ENCODE results near the gene WDR81.
"Not testable (repeated sequence)": the region's sequence is repeated elsewhere in the genome, so short reads cannot be mapped to it uniquely, and the experiment has no call there.

The WDR81 gene

DNA sequence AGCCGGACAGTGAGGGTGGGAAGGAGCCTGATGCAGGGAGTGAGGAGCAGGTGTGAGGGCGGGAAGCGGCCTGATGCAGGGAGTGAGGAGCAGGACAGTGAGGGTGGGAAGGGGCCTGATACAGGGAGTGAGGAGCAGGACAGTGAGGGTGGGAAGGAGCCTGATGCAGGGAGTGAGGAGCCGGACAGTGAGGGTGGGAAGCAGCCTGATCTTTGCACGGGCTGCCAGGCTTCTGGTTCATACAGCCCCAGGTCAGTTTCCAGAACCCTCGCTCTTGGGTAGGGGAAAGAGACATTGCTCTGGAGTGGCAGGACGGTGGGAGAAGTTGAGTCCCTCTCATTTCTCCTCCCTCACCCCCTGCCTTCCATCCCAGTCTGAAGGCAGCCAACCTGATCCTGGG is 17.4 kb downstream of the WDR81 start:
- H3K4me1 Mint-ChIP-seq; H3K27ac Mint-ChIP-seq (ENCODE audit: low read depth); ATAC-seq (replicated peaks; ENCODE audit: extremely low read depth, poor library complexity, severe bottlenecking); H3K4me3 Mint-ChIP-seq; H3K36me3 Mint-ChIP-seq (ENCODE audit: insufficient read depth); H3K9me3 Mint-ChIP-seq; DNase-seq (ENCODE audit: low spot score in 2 of 2); H3K27me3 Mint-ChIP-seq: not testable (repeated sequence)

DNA sequence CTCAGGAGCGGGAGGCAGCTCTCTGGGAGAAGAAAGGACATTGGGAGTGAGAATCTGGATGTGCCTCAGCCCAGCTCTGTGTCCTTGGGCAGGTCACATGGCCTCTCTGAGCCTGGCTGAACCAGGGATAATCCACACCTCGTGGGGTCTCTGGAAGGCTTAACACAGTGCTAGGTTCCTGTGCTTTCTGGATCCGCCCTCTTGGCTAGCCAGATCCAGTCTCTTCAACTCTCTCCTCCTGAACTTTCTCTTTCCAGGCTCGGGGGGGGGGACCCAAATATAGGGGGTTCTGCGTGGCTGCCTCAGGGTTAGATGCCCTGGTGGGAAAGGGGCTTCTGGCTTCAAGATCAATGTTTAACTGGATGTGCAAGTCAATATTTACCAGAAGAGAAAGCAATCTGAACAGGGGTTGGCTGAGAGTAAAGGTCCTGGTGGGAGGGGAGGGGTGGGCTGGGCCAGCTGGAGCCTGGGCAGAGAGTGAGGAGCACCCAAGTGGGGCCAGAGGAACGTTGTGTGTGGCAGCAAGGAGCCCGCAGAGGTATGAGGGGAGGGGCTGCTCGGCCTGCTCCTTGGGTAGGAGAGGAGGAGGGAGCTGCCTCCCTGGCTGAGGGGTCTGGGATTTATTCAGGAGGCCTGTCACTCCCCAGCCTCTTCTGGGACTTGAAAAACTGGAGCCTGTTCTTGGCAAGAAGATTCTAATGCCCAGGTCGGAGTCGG is 18.0 kb downstream of the WDR81 start, which contains the start of gene SERPINF2:
TSS of gene SERPINF2 (plus strand) at position 501 of the 717 bp plus-strand sequence. CDS start 2,125 bp downstream, outside the sequence.
- DNase-seq (ENCODE audit: low spot score in 2 of 2): no peak
- peak within 1 kb of the TSS; percentile 41 for H3K27ac Mint-ChIP-seq (ENCODE audit: low read depth)
- no peak within 1 kb of the TSS for H3K4me3 Mint-ChIP-seq
- no peaks in the 10 kb centered on the region for H3K4me1 Mint-ChIP-seq
- ATAC-seq (replicated peaks; ENCODE audit: extremely low read depth, poor library complexity, severe bottlenecking): no peak
- no peaks in the 10 kb centered on the region for H3K9me3 Mint-ChIP-seq
- H3K27me3 Mint-ChIP-seq: no peaks in the 10 kb centered on the region
- peaks cover 2% of the 10 kb centered on the region for H3K36me3 Mint-ChIP-seq (ENCODE audit: insufficient read depth)

- no peak for DNase-seq (ENCODE audit: low spot score in 2 of 2)
- ATAC-seq (replicated peaks; ENCODE audit: extremely low read depth, poor library complexity, severe bottlenecking): no peak
- Mint-ChIP-seq H3K9me3 (no peaks in the 10 kb centered on the region), H3K4me1 (no peaks in the 10 kb centered on the region), H3K27me3 (no peaks in the 10 kb centered on the region), H3K36me3 (ENCODE audit: insufficient read depth) (peaks cover 2% of the 10 kb centered on the region), H3K27ac (ENCODE audit: low read depth) (no peak overlapping the region), H3K4me3 (no peak overlapping the region)
Observed at GRCh38 chr17:1743088-1743439, 18.6 kb downstream of the WDR81 start.

DNA sequence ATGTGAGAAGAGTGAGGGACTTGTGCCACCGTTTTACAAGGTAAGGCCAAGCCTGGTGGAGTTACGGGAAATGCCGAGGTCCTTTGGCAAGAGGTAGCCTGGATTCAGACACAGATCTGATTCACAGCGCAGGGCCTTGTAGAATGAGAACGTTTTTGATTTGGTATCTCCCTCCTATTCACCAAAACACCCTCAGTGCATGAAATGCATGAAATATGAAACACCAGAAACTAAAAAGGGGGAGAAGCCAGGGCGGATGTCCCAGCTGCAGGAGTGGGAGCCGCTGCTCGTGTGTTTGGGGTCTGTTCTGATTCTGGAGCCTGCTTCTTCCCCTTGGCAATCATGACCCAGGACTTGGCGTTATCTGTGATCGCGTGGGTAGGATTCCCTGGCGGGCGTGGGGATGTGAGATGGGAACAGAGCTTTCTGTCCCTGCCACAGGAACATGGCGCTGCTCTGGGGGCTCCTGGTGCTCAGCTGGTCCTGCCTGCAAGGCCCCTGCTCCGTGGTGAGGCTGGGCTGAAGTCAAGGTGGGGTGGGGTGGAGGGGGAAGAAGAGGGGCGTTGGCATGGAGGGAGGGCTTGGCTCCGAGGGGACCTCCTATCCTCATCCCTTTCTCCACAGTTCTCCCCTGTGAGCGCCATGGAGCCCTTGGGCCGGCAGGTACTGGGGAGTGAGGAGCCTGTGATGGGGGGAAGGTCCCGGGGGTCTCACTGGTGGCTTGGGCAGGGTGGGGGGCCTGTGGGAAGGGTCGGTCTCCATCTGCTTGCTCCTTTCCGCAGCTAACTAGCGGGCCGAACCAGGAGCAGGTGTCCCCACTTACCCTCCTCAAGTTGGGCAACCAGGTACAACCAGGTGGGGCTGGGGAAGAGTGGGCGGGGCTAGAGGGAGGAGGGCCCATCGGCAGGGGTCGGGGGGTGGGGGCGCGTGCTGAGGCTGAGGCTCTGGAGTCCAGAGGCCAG is 20.3 kb downstream of the WDR81 start:
- Mint-ChIP-seq H3K27me3 (no peaks in the 10 kb centered on the region), H3K4me1 (no peaks in the 10 kb centered on the region), H3K9me3 (no peaks in the 10 kb centered on the region), H3K4me3 (no peak overlapping the region), H3K27ac (ENCODE audit: low read depth) (no peak overlapping the region), H3K36me3 (ENCODE audit: insufficient read depth) (no peaks in the 10 kb centered on the region)
- DNase-seq (ENCODE audit: low spot score in 2 of 2): no peak
- no peak for ATAC-seq (replicated peaks; ENCODE audit: extremely low read depth, poor library complexity, severe bottlenecking)

DNA sequence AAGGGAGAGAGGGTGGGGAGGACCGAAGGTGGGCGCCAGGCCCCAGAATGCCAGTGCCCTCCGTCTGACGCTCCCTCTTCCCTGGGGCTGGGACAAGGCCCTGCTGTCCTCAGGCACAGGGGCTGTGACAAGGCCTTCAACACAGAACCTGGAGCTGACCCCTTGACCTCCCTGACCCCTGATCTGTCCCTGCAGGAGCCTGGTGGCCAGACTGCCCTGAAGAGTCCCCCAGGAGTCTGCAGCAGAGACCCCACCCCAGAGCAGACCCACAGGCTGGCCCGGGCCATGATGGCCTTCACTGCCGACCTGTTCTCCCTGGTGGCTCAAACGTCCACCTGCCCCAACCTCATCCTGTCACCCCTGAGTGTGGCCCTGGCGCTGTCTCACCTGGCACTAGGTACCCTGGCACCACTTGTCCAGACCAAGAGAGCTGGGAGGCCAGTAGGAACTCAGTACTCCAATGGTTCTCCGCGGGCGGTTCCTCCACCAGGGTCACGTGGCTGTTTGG is 21.1 kb downstream of the WDR81 start:
- Mint-ChIP-seq H3K36me3 (ENCODE audit: insufficient read depth) (no peaks in the 10 kb centered on the region), H3K27ac (ENCODE audit: low read depth) (no peak overlapping the region), H3K4me1 (no peaks in the 10 kb centered on the region), H3K27me3 (no peaks in the 10 kb centered on the region), H3K9me3 (no peaks in the 10 kb centered on the region), H3K4me3 (no peak overlapping the region)
- ATAC-seq (replicated peaks; ENCODE audit: extremely low read depth, poor library complexity, severe bottlenecking): no peak
- DNase-seq (ENCODE audit: low spot score in 2 of 2): no peak

- Mint-ChIP-seq H3K27me3 (no peaks in the 10 kb centered on the region), H3K4me3 (no peak overlapping the region), H3K36me3 (ENCODE audit: insufficient read depth) (no peaks in the 10 kb centered on the region), H3K27ac (ENCODE audit: low read depth) (no peak overlapping the region), H3K4me1 (no peaks in the 10 kb centered on the region), H3K9me3 (no peaks in the 10 kb centered on the region)
- ATAC-seq (replicated peaks; ENCODE audit: extremely low read depth, poor library complexity, severe bottlenecking) (no peak), DNase-seq (ENCODE audit: low spot score in 2 of 2) (no peak)
Observed at GRCh38 chr17:1746975-1747543, 22.6 kb downstream of the WDR81 start.

DNA sequence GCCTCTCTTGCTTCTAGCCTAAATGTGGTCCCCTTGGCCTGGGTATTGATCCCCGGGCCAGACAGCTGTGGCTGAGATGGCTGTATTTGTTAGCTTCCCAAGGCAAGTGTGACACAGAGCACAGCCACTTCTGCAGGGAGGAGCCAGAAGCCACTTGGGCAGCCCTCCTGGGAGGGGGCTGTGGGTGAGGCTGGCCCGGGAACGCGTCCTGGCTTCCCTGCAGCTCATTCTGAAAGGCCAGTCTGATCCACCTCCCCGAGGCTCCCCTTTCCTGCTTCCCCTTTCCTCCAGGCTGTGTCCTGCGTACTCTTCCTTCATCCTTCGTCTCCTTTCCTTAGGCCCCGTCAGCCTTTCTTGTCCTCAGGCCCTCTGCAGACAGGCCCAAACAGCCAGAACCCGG is 26.1 kb downstream of the WDR81 start:
- no peaks in the 10 kb centered on the region for H3K4me1 Mint-ChIP-seq
- H3K27me3 Mint-ChIP-seq: no peaks in the 10 kb centered on the region
- no peak for ATAC-seq (replicated peaks; ENCODE audit: extremely low read depth, poor library complexity, severe bottlenecking)
- no peak overlapping the region for H3K27ac Mint-ChIP-seq (ENCODE audit: low read depth)
- H3K9me3 Mint-ChIP-seq: no peaks in the 10 kb centered on the region
- no peak for DNase-seq (ENCODE audit: low spot score in 2 of 2)
- H3K4me3 Mint-ChIP-seq: no peak overlapping the region
- H3K36me3 Mint-ChIP-seq (ENCODE audit: insufficient read depth): no peaks in the 10 kb centered on the region

DNA sequence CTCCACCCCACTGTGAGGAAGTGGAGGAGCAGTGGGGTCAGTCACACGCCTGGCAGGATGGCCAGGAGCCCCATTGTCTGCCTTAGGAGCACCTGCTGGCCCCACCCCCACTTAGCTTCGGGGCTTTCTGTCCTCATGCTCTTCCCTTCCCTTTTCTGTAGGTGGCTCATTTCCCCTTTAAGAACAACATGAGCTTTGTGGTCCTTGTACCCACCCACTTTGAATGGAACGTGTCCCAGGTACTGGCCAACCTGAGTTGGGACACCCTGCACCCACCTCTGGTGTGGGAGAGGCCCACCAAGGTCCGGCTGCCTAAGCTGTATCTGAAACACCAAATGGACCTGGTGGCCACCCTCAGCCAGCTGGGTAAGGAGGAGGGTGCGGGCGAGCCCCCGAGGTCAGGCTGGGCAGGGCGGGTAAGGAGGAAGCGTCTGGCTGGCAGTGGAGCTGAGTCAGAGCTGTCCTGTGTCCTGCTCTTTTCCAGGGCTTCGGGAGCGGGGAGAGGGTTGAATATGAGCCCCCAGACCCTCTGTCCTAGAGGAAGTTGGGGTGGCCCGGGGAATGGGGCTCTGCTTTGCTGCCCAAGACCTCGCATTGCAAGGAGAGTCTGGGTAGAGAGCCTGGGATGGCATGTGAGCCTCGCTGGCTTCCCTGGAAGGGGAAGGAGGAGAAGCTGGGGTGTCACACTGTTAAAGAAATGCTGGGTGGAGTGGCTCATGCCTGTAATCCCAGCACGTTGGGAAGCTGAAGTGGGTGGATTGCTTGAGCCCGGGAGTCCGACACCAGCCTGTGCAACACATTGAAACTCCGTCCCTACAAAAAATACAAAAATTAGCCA is 28.1 kb downstream of the WDR81 start:
- DNase-seq (ENCODE audit: low spot score in 2 of 2) (no peak), ATAC-seq (replicated peaks; ENCODE audit: extremely low read depth, poor library complexity, severe bottlenecking) (no peak)
- no peaks in the 10 kb centered on the region for H3K27me3 Mint-ChIP-seq
- H3K9me3 Mint-ChIP-seq: no peaks in the 10 kb centered on the region
- H3K4me3 Mint-ChIP-seq: no peak overlapping the region
- H3K27ac Mint-ChIP-seq (ENCODE audit: low read depth): no peak overlapping the region
- no peaks in the 10 kb centered on the region for H3K4me1 Mint-ChIP-seq
- H3K36me3 Mint-ChIP-seq (ENCODE audit: insufficient read depth): no peaks in the 10 kb centered on the region

- H3K27ac Mint-ChIP-seq (ENCODE audit: low read depth): no peak overlapping the region
- no peak overlapping the region for H3K4me3 Mint-ChIP-seq
- no peaks in the 10 kb centered on the region for H3K27me3 Mint-ChIP-seq
- DNase-seq (ENCODE audit: low spot score in 2 of 2) (no peak), ATAC-seq (replicated peaks; ENCODE audit: extremely low read depth, poor library complexity, severe bottlenecking) (no peak)
- H3K36me3 Mint-ChIP-seq (ENCODE audit: insufficient read depth): peaks cover 2% of the 10 kb centered on the region
- no peaks in the 10 kb centered on the region for H3K4me1 Mint-ChIP-seq
- no peaks in the 10 kb centered on the region for H3K9me3 Mint-ChIP-seq
Observed at GRCh38 chr17:1753767-1754429, 29.4 kb downstream of the WDR81 start.

- H3K4me3 Mint-ChIP-seq: no peak overlapping the region
- no peaks in the 10 kb centered on the region for H3K9me3 Mint-ChIP-seq
- no peaks in the 10 kb centered on the region for H3K27me3 Mint-ChIP-seq
- no peaks in the 10 kb centered on the region for H3K4me1 Mint-ChIP-seq
- peak overlapping the region; percentile 79 for H3K27ac Mint-ChIP-seq (ENCODE audit: low read depth)
- H3K36me3 Mint-ChIP-seq (ENCODE audit: insufficient read depth): peaks cover 2% of the 10 kb centered on the region
- DNase-seq (ENCODE audit: low spot score in 2 of 2): no peak
- no peak for ATAC-seq (replicated peaks; ENCODE audit: extremely low read depth, poor library complexity, severe bottlenecking)
Observed at GRCh38 chr17:1754430-1755112, 30.1 kb downstream of the WDR81 start.

DNA sequence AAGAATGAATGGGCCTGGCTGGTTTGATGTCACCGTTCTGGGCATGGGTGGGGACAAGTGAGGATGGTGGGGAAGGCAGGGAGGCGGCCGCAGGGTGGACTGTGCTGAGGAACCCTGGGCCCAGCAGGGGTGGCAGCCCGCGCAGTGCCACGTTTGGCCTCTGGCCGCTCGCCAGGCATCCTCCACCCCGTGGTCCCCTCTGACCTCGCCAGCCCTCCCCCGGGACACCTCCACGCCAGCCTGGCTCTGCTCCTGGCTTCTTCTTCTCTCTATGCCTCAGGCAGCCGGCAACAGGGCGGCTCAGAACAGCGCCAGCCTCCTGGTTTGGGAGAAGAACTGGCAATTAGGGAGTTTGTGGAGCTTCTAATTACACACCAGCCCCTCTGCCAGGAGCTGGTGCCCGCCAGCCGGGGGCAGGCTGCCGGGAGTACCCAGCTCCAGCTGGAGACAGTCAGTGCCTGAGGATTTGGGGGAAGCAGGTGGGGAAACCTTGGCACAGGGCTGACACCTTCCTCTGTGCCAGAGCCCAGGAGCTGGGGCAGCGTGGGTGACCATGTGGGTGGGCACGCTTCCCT is 30.8 kb downstream of the WDR81 start:
- DNase-seq (ENCODE audit: low spot score in 2 of 2): no peak
- Mint-ChIP-seq H3K4me1 (no peaks in the 10 kb centered on the region), H3K4me3 (no peak overlapping the region), H3K27ac (ENCODE audit: low read depth) (peak overlapping the region; percentile 79), H3K27me3 (no peaks in the 10 kb centered on the region), H3K9me3 (no peaks in the 10 kb centered on the region), H3K36me3 (ENCODE audit: insufficient read depth) (peaks cover 2% of the 10 kb centered on the region)
- ATAC-seq (replicated peaks; ENCODE audit: extremely low read depth, poor library complexity, severe bottlenecking): no peak
